IPS-18c (cell line): ENCODE results near the gene PPP3CA.
"Not testable (repeated sequence)": the region's sequence is repeated elsewhere in the genome, so short reads cannot be mapped to it uniquely, and the experiment has no call there.

Experiments used
- H3K4me3 ChIP-seq: 2 replicates; pipeline ENCODE4 v1.7.0; 2013; ENCODE audit warnings: low read depth, mild to moderate bottlenecking, low read length, moderate library complexity; ENCODE audit not compliant: insufficient read depth
- H3K9me3 ChIP-seq: one replicate; pipeline ENCODE4 v1.6.1; 2013; ENCODE audit warnings: mild to moderate bottlenecking, low read length, moderate library complexity; ENCODE audit not compliant: control insufficient read depth, insufficient read depth

The PPP3CA gene

GRCh38 chr4:101155368-101155767, 192.0 kb downstream of the PPP3CA start:
- H3K9me3 ChIP-seq = no peaks in the 10 kb centered on the region
- H3K4me3 ChIP-seq = no peak overlapping the region

GRCh38 chr4:101153653-101154052, 193.7 kb downstream of the PPP3CA start:
- Histone ChIP-seq H3K4me3 (no peak overlapping the region), H3K9me3 (no peaks in the 10 kb centered on the region)

- H3K9me3 ChIP-seq = no peaks in the 10 kb centered on the region
Observed at GRCh38 chr4:101152521-101152920, 194.8 kb downstream of the PPP3CA start.

GRCh38 chr4:101148551-101148950, 198.8 kb downstream of the PPP3CA start:
- no peaks in the 10 kb centered on the region for H3K9me3 ChIP-seq
- no peak overlapping the region for H3K4me3 ChIP-seq

More at GRCh38 chr4:101152521-101152920, 194.8 kb downstream of the PPP3CA start:
- H3K4me3 ChIP-seq = no peak overlapping the region

GRCh38 chr4:101147283-101147682, 200.0 kb downstream of the PPP3CA start:
- no peaks in the 10 kb centered on the region for H3K9me3 ChIP-seq

GRCh38 chr4:101145021-101145420, 202.3 kb downstream of the PPP3CA start:
- Histone ChIP-seq H3K4me3 (no peak overlapping the region), H3K9me3 (no peaks in the 10 kb centered on the region)

More at GRCh38 chr4:101147283-101147682, 200.0 kb downstream of the PPP3CA start:
- no peak overlapping the region for H3K4me3 ChIP-seq

GRCh38 chr4:101142259-101142658, 205.1 kb downstream of the PPP3CA start:
- Histone ChIP-seq H3K4me3 (no peak overlapping the region), H3K9me3 (no peaks in the 10 kb centered on the region)

GRCh38 chr4:101141855-101142254, 205.5 kb downstream of the PPP3CA start:
- H3K9me3 ChIP-seq = no peaks in the 10 kb centered on the region
- no peak overlapping the region for H3K4me3 ChIP-seq

GRCh38 chr4:101141230-101141629, 206.1 kb downstream of the PPP3CA start:
- no peak overlapping the region for H3K4me3 ChIP-seq
- no peaks in the 10 kb centered on the region for H3K9me3 ChIP-seq

- Histone ChIP-seq H3K9me3 (no peaks in the 10 kb centered on the region), H3K4me3 (no peak overlapping the region)
Observed at GRCh38 chr4:101140228-101140627, 207.1 kb downstream of the PPP3CA start.

- Histone ChIP-seq H3K9me3 (no peaks in the 10 kb centered on the region), H3K4me3 (no peak overlapping the region)
Observed at GRCh38 chr4:101136373-101137370, 210.7 kb downstream of the PPP3CA start.

- Histone ChIP-seq H3K4me3 (no peak overlapping the region), H3K9me3 (no peaks in the 10 kb centered on the region)
Observed at GRCh38 chr4:101135371-101136010, 211.8 kb downstream of the PPP3CA start.

- H3K4me3 ChIP-seq, H3K9me3 ChIP-seq: not testable (repeated sequence)
Observed at GRCh38 chr4:101131058-101131457, 216.3 kb downstream of the PPP3CA start.

GRCh38 chr4:101128898-101129297, 218.4 kb downstream of the PPP3CA start:
- H3K9me3 ChIP-seq = not testable (repeated sequence)

GRCh38 chr4:101128473-101128872, 218.9 kb downstream of the PPP3CA start:
- no peaks in the 10 kb centered on the region for H3K9me3 ChIP-seq
- no peak overlapping the region for H3K4me3 ChIP-seq

More at GRCh38 chr4:101128898-101129297, 218.4 kb downstream of the PPP3CA start:
- not testable (repeated sequence) for H3K4me3 ChIP-seq

GRCh38 chr4:101127176-101127790, 220.0 kb downstream of the PPP3CA start:
- Histone ChIP-seq H3K9me3 (no peaks in the 10 kb centered on the region), H3K4me3 (no peak overlapping the region)

- H3K9me3 ChIP-seq = no peaks in the 10 kb centered on the region
- H3K4me3 ChIP-seq = no peak overlapping the region
Observed at GRCh38 chr4:101126059-101126458, 221.3 kb downstream of the PPP3CA start.
